T follicular helper cell (primary cell): ENCODE results near the gene SUZ12.
"Not testable (repeated sequence)": the region's sequence is repeated elsewhere in the genome, so short reads cannot be mapped to it uniquely, and the experiment has no call there.

Experiments used
- DNase-seq: peaks from one replicate; pipeline ENCODE4 v3.0.0-alpha.2; 2020; ENCODE audit warnings: low read depth

Gene SUZ12

GRCh38 chr17:31951953-31952352 lies 15.1 kb downstream of the SUZ12 start:
- not testable (repeated sequence) for DNase-seq

GRCh38 chr17:31964131-31964530 lies 27.3 kb downstream of the SUZ12 start:
- not testable (repeated sequence) for DNase-seq

GRCh38 chr17:31967648-31968047 lies 30.8 kb downstream of the SUZ12 start:
- no peak for DNase-seq

- DNase-seq, result not testable (repeated sequence)
These were observed 33.6 kb downstream of the SUZ12 start for GRCh38 chr17:31970416-31970815.

GRCh38 chr17:31974269-31975071 lies 37.7 kb downstream of the SUZ12 start:
- not testable (repeated sequence) for DNase-seq

GRCh38 chr17:31975391-31975790 lies 38.6 kb downstream of the SUZ12 start:
- DNase-seq, result not testable (repeated sequence)

GRCh38 chr17:31991821-31992220 lies 55.0 kb downstream of the SUZ12 start:
- DNase-seq, result not testable (repeated sequence)

- no peak for DNase-seq
These were observed 60.2 kb downstream of the SUZ12 start for GRCh38 chr17:31997005-31997404.

GRCh38 chr17:32006957-32007462 lies 70.2 kb downstream of the SUZ12 start, which contains the start of gene LRRC37B:
Gene LRRC37B (plus strand): TSS chr17:32007383. CDS start chr17:32021393, 14,010 bp downstream.
- peak; percentile 83 for DNase-seq

GRCh38 chr17:32007463-32008298 lies 70.9 kb downstream of the SUZ12 start:
- peak; percentile 18 for DNase-seq

- no peak for DNase-seq
These were observed 72.4 kb downstream of the SUZ12 start for GRCh38 chr17:32009262-32009542.

- no peak for DNase-seq
These were observed 73.3 kb downstream of the SUZ12 start for GRCh38 chr17:32010114-32010513.

GRCh38 chr17:32015245-32016013 lies 78.6 kb downstream of the SUZ12 start:
- no peak for DNase-seq

- DNase-seq, result no peak
These were observed 79.4 kb downstream of the SUZ12 start for GRCh38 chr17:32016231-32016630.

GRCh38 chr17:32019228-32019627 lies 82.4 kb downstream of the SUZ12 start:
- DNase-seq, result no peak

- no peak for DNase-seq
These were observed 84.3 kb downstream of the SUZ12 start for GRCh38 chr17:32020943-32021614.

- DNase-seq, result no peak
These were observed 84.8 kb downstream of the SUZ12 start for GRCh38 chr17:32021615-32021955.

GRCh38 chr17:32022554-32022953 lies 85.7 kb downstream of the SUZ12 start:
- DNase-seq, result not testable (repeated sequence)

- not testable (repeated sequence) for DNase-seq
These were observed 90.5 kb downstream of the SUZ12 start for GRCh38 chr17:32027271-32027670.

- DNase-seq, result no peak
These were observed 96.4 kb downstream of the SUZ12 start for GRCh38 chr17:32033223-32033622.

- not testable (repeated sequence) for DNase-seq
These were observed 97.0 kb downstream of the SUZ12 start for GRCh38 chr17:32033812-32034211.

GRCh38 chr17:32040246-32040645 lies 103.4 kb downstream of the SUZ12 start:
- DNase-seq, result not testable (repeated sequence)
